Left ventricle myocardium inferior (tissue), 1 donor: ENCODE results near the gene MORN4. TPM values are rescaled to one million over a fixed set of nuclear protein-coding genes. Genes with fewer than 3 reads are reported as not detected.

Source experiments
- DNase-seq: peaks from one replicate; pipeline ENCODE4 v3.0.0-alpha.2; 2020
- H3K27ac ChIP-seq: fragments of 200-600 bp; replicated peaks from 2 replicates; pipeline ENCODE4 v1.8.0; 2021
- H3K27me3 ChIP-seq: fragments of 200-600 bp; 2 replicates; pipeline ENCODE4 v1.8.0; 2021; ENCODE audit warnings: low read depth
- H3K36me3 ChIP-seq: fragments of 200-600 bp; 2 replicates; pipeline ENCODE4 v1.8.0; 2021
- H3K4me1 ChIP-seq: fragments of 200-600 bp; 2 replicates; pipeline ENCODE4 v1.8.0; 2021
- H3K4me3 ChIP-seq: fragments of 200-600 bp; 2 replicates; pipeline ENCODE4 v1.8.0; 2021; ENCODE audit warnings: mild to moderate bottlenecking, moderate library complexity
- H3K9me3 ChIP-seq: fragments of 200-600 bp; replicated peaks from 2 replicates; pipeline ENCODE4 v1.8.0; 2021
- intact Hi-C: fragments of 100-400 bp; cut with micrococcal nuclease; formaldehyde crosslinking; loops from one replicate; pipeline ENCODE4 v1.11.0; 2022
- total RNA-seq: library from RNA; stranded (reverse); fragmentation: NEBNext Ultra II Directional; extraction: Animal tissue kit (Norgen Biotek cat#: 25700); gene quantifications from one replicate; pipeline ENCODE4 v1.2.1, GENCODE V29; 2021
- TF ChIP-seq, protein P1 (sequence below): fragments of 200-600 bp; IDR thresholded peaks from 2 replicates; pipeline ENCODE4 v1.8.0; 2021; ENCODE audit warnings: antibody characterized with exemption, mild to moderate bottlenecking, borderline replicate concordance
- donor health status: DM: no; HTN: yes; CAD: no; lungs with severe emphysema.

The MORN4 gene
- total RNA-seq, 1 donor from 2014 or later = 13.9 TPM

DNA sequence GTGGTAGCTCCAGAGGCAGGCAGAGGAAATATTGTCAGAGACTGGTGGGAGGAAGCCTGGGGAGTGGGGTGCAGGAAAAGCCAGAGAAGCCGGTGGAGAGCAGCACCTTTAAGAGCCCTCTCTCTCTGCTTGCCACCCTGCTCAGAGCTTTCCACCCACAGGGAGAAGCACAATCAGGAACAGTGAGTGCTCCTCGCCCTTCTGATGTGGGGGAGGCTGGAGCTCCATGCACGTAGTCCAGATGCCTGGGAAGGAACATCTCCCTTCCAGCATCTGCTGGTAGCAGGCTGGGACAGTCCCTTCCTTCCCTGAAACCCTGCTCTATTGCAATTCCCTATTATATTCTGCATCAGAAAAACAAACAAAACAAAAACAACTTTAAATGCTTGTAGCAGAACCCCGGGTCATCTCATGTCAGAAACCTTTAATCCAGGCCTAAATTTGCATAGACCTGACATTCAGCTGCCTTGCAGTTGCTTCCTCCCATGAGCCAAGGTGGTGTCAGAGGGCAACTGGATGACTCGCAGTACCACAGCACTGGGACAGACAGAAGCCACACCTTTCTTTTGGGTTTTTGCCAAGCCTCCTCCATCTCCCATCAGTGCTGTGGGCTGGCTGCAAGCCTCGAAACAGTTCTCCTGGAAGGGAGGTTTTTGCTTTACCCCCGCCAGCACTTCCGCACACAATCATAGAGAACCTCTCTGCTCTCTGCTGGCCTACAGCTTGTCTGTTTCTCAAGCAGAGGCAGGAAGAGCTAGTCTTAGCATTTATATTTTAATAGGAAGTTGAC, 40.6 kb upstream of the MORN4 start:
- intact Hi-C loops = no loop called here
- H3K4me3 ChIP-seq = no peak overlapping the region
- no peaks in the 10 kb centered on the region for H3K9me3 ChIP-seq
- peaks cover 10% of the 10 kb centered on the region for H3K4me1 ChIP-seq
- peak overlapping the region; percentile 48 for H3K27ac ChIP-seq
- TF ChIP-seq, protein P1, sequence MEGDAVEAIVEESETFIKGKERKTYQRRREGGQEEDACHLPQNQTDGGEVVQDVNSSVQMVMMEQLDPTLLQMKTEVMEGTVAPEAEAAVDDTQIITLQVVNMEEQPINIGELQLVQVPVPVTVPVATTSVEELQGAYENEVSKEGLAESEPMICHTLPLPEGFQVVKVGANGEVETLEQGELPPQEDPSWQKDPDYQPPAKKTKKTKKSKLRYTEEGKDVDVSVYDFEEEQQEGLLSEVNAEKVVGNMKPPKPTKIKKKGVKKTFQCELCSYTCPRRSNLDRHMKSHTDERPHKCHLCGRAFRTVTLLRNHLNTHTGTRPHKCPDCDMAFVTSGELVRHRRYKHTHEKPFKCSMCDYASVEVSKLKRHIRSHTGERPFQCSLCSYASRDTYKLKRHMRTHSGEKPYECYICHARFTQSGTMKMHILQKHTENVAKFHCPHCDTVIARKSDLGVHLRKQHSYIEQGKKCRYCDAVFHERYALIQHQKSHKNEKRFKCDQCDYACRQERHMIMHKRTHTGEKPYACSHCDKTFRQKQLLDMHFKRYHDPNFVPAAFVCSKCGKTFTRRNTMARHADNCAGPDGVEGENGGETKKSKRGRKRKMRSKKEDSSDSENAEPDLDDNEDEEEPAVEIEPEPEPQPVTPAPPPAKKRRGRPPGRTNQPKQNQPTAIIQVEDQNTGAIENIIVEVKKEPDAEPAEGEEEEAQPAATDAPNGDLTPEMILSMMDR = no peak
- H3K27me3 ChIP-seq = no peaks in the 10 kb centered on the region
- peaks cover 68% of the 10 kb centered on the region for H3K36me3 ChIP-seq
- no peak for DNase-seq

- intact Hi-C loops = no loop called here
Measured at GRCh38 chr10:97669571-97669970, 36.3 kb upstream of the MORN4 start.

GRCh38 chr10:97667463-97667862, 34.2 kb upstream of the MORN4 start:
- Histone ChIP-seq H3K27ac (no peak overlapping the region), H3K27me3 (no peaks in the 10 kb centered on the region), H3K36me3 (peaks cover 69% of the 10 kb centered on the region), H3K4me1 (no peaks in the 10 kb centered on the region), H3K9me3 (no peaks in the 10 kb centered on the region), H3K4me3 (no peak overlapping the region)
- DNase-seq = no peak
- intact Hi-C loops = no loop called here
- TF ChIP-seq, protein P1 = no peak

More at GRCh38 chr10:97669571-97669970, 36.3 kb upstream of the MORN4 start:
- Histone ChIP-seq H3K27me3 (no peaks in the 10 kb centered on the region), H3K36me3 (peaks cover 67% of the 10 kb centered on the region), H3K9me3 (no peaks in the 10 kb centered on the region), H3K4me3 (no peak overlapping the region), H3K4me1 (peaks cover 8% of the 10 kb centered on the region), H3K27ac (no peak overlapping the region)
- TF ChIP-seq, protein P1 = no peak
- DNase-seq = no peak

GRCh38 chr10:97666992-97667391, 33.7 kb upstream of the MORN4 start:
- TF ChIP-seq, protein P1 = no peak
- peaks cover 73% of the 10 kb centered on the region for H3K36me3 ChIP-seq

GRCh38 chr10:97664282-97664850, 31.1 kb upstream of the MORN4 start:
- Histone ChIP-seq H3K36me3 (peaks cover 71% of the 10 kb centered on the region), H3K27me3 (no peaks in the 10 kb centered on the region)
- intact Hi-C loops = no loop called here

More at GRCh38 chr10:97666992-97667391, 33.7 kb upstream of the MORN4 start:
- intact Hi-C loops = no loop called here
- H3K4me1 ChIP-seq = no peaks in the 10 kb centered on the region
- H3K27me3 ChIP-seq = no peaks in the 10 kb centered on the region
- no peak overlapping the region for H3K27ac ChIP-seq
- no peak for DNase-seq
- H3K4me3 ChIP-seq = no peak overlapping the region
- H3K9me3 ChIP-seq = no peaks in the 10 kb centered on the region

More at GRCh38 chr10:97664282-97664850, 31.1 kb upstream of the MORN4 start:
- Histone ChIP-seq H3K27ac (no peak overlapping the region), H3K4me1 (no peaks in the 10 kb centered on the region), H3K9me3 (no peaks in the 10 kb centered on the region), H3K4me3 (no peak overlapping the region)
- no peak for DNase-seq
- TF ChIP-seq, protein P1 = no peak
